Measurements from ENCODE around the gene FAAP20. TPM values are rescaled to one million over a fixed set of nuclear protein-coding genes. Genes with fewer than 3 reads are reported as not detected.

FAAP20 gene
- total and polyA plus RNA-seq, 9 of the 15 experiments (the other 6 are each of a cell fraction or from before 2014, with no cell fraction given): 0.58 to 143 (median 9.9) TPM

- TF ChIP-seq TRIM25 (IDR thresholded peaks at IDR 0.05; ENCODE audit: borderline replicate concordance): no peak
- TF ChIP-seq MTA1 (IDR thresholded peaks at IDR 0.05; ENCODE audit: borderline replicate concordance): peak; percentile 40; the same call in 1 of the 2 replicates
- TF ChIP-seq NEUROD1 (IDR thresholded peaks at IDR 0.05; ENCODE audit: borderline replicate concordance, low read depth, low read length, partially characterized antibody): no peak
- TF ChIP-seq ZBTB12 (CRISPR knock-in tag; IDR thresholded peaks at IDR 0.05): no peak
- TF ChIP-seq ZNF280B (CRISPR knock-in tag; IDR thresholded peaks at IDR 0.05): no peak
- no peak for TF ChIP-seq ZNF408 (CRISPR knock-in tag; IDR thresholded peaks at IDR 0.05; ENCODE audit: low read depth)
- TF ChIP-seq MXD1 (CRISPR knock-in tag; IDR thresholded peaks at IDR 0.05; ENCODE audit: borderline replicate concordance, poor library complexity, severe bottlenecking): no peak
- no peak for TF ChIP-seq ELK3 (CRISPR knock-in tag; IDR thresholded peaks at IDR 0.05)
- no peak for TF ChIP-seq ADNP (tag; IDR thresholded peaks at IDR 0.05)
- no peak for TF ChIP-seq POLR3A (IDR thresholded peaks at IDR 0.05; ENCODE audit: borderline replicate concordance, extremely low read depth, insufficient read depth, insufficient read length)
- no peak for TF ChIP-seq HDAC3 (IDR thresholded peaks at IDR 0.05; ENCODE audit: borderline replicate concordance, partially characterized antibody)
- TF ChIP-seq BRF1 (IDR thresholded peaks at IDR 0.05; ENCODE audit: borderline replicate concordance, extremely low read depth, insufficient read length): no peak
- TF ChIP-seq DPF2 (IDR thresholded peaks at IDR 0.05): 0 out of 2 replicates have a peak, but pooled peaks have one; percentile 28
- no peak for TF ChIP-seq PTRF (tag; IDR thresholded peaks at IDR 0.05)
- TF ChIP-seq ZNF436 (CRISPR knock-in tag; IDR thresholded peaks at IDR 0.05): no peak
- no peak for TF ChIP-seq ZNF778 (CRISPR knock-in tag; IDR thresholded peaks at IDR 0.05)
- no peak for TF ChIP-seq ARID1B (IDR thresholded peaks at IDR 0.05)
- TF ChIP-seq ZNF324 (CRISPR knock-in tag; IDR thresholded peaks at IDR 0.05): no peak
- no peak for TF ChIP-seq POLR2H (tag; IDR thresholded peaks at IDR 0.05; ENCODE audit: low read depth)
- TF ChIP-seq E2F4 (CRISPR knock-in tag; IDR thresholded peaks at IDR 0.05; ENCODE audit: low read depth): no peak
These were observed 10.0 kb upstream of the FAAP20 start (continued) for GRCh38 chr1:2204415-2205190.
